Fibroblast of mammary gland (primary cell): Measurements from ENCODE around the gene NME4.
"Not testable (repeated sequence)": the region's sequence is repeated elsewhere in the genome, so short reads cannot be mapped to it uniquely, and the experiment has no call there.

Experiments
- DNase-seq: peaks from one replicate; pipeline ENCODE4 v3.0.0-alpha.2; 2010; ENCODE audit warnings: low read depth
- H3K4me3 ChIP-seq: 2 replicates; pipeline ENCODE4 v1.5.1; 2011; ENCODE audit warnings: low read depth, mild to moderate bottlenecking, low read length, moderate library complexity; ENCODE audit not compliant: control insufficient read depth
- CTCF ChIP-seq: conservative IDR thresholded peaks from 2 replicates; pipeline ENCODE4 v1.5.1; 2011; ENCODE audit warnings: low read depth, low read length, inconsistent platforms; ENCODE audit not compliant: control insufficient read depth, insufficient read depth

Gene NME4

GRCh38 chr16:383326-384051 lies 13.5 kb upstream of the NME4 start:
- no peak overlapping the region for H3K4me3 ChIP-seq
- TF ChIP-seq CTCF: no peak
- DNase-seq: no peak

GRCh38 chr16:386641-387156 lies 10.3 kb upstream of the NME4 start:
- no peak overlapping the region for H3K4me3 ChIP-seq
- TF ChIP-seq CTCF: no peak
- no peak for DNase-seq

- H3K4me3 ChIP-seq, DNase-seq: not testable (repeated sequence)
These were observed 9.0 kb upstream of the NME4 start for GRCh38 chr16:387761-388666.

GRCh38 chr16:389352-389751 lies 7.6 kb upstream of the NME4 start:
- no peak for DNase-seq
- TF ChIP-seq CTCF: no peak
- no peak overlapping the region for H3K4me3 ChIP-seq

- H3K4me3 ChIP-seq: no peak overlapping the region
- peak; percentile 94 for TF ChIP-seq CTCF
- DNase-seq: peak; percentile 92
These were observed 5.1 kb upstream of the NME4 start for GRCh38 chr16:391885-392335.

- DNase-seq: no peak
- TF ChIP-seq CTCF: no peak
- no peak overlapping the region for H3K4me3 ChIP-seq
These were observed 4.5 kb upstream of the NME4 start for GRCh38 chr16:392450-393030.
